ENCODE results near the gene FAM20C. TPM values are rescaled to one million over a fixed set of nuclear protein-coding genes. Genes with fewer than 3 reads are reported as not detected.
A peak's percentile ranks its signal among the peaks of the same experiment; 100 is the strongest.

FAM20C gene
- total RNA-seq, 4 donors from 2014 or later = 41.9 to 87.5 (median 73.6) TPM

DNA sequence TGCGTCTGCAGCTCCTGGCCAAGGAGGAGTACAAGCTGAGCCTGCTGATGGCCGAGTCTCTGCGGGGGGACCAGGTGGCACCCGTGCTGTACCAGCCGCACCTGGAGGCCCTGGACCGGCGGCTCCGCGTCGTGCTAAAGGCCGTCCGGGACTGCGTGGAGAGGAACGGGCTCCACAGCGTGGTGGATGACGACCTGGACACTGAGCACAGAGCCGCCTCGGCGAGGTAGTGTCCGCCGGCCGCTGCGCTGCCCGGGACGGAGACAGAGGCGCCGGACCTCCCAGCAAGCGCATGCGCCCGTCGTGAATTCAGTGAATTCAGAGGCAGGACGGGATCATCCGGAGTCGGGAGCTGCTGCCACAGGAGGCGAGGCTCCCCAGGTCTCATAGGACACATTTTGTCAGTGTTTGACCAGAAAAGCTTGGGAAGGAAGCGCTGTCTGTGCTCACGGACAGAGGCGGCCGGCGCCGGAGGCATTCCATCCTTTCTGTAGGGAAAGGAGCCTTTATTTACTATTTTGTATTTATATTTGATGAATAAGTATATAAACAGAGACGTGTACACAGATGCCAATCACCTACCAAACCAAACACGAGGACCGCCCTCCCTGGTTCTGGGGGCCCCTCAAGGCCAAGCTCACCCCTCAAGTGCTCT, 67.5 kb downstream of the FAM20C start:
- no peak overlapping the region for H3K27ac ChIP-seq
- peaks cover 0 to 23% (median 0%) of the 10 kb centered on the region in 3 donors for H3K9me3 ChIP-seq
- 93 to 100% methylated on average over 1 to 27 of the region's 44 CpGs for WGBS, 2 donors (ENCODE audit: low coverage in 1 of 2)
- no peaks in the 10 kb centered on the region for H3K27me3 ChIP-seq
- peaks cover 0 to 73% of the 10 kb centered on the region in 2 donors for H3K36me3 ChIP-seq
- no peak overlapping the region for H3K4me3 ChIP-seq
- TF ChIP-seq POLR2AphosphoS5 (IDR thresholded peaks at IDR 0.05) (peak; percentile 5), POLR2A (IDR thresholded peaks at IDR 0.05) (no peak)
- no peaks in the 10 kb centered on the region for H3K4me1 ChIP-seq
- no peak for ATAC-seq

DNA sequence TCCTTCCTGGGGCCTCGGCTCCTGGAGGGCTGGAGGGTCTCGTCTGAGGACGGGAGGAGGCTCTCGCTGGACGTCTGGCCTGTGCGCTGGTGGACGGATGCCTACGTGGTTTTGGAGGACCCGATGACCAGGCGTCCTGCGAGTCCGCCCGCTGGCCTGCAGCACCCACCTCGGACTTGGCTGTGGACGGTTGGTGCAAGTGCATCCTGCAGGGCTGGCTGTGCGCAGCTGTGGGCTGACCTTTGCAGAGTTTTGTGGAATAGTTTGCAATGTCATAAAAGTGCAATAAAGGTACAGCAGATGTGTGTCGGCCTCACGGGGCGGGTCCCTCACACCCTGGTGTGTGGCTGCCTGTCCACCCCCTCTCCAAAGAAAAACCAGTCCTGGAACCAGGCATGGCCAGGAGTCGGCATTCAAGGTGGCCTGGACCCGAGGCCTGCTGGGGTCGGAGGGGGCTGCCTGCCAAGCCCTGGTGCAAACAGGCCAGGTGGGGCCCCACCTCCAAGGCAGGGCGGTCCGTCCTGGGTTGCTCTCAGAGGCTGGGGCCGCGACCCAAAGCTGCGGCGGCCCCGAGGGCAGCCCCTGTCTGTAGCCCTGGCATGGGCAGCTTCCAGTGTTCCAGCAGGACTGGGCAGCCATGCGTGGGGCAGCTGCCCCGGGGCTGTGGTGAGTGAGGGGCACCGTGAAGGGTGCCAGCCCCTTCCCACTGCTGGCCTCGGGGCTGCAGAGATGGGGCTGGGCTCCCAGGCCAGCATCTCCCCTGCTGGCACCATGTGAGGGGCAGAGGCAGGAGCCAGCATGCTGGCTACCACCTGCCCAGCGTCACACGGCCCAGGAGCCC, 68.3 kb downstream of the FAM20C start:
- peak; percentile 11 for ATAC-seq
- no peaks in the 10 kb centered on the region for H3K4me1 ChIP-seq
- H3K36me3 ChIP-seq = peaks cover 0 to 65% of the 10 kb centered on the region in 2 donors
- whole genome bisulfite sequencing, 2 donors (ENCODE audit: low coverage in 1 of 2) = 50% methylated on average over 1 of the region's 35 CpGs; no CpG with 5 or more reads in 1 of the 2 donors
- H3K4me3 ChIP-seq = no peak overlapping the region
- peaks cover 0 to 23% (median 0%) of the 10 kb centered on the region in 3 donors for H3K9me3 ChIP-seq
- TF ChIP-seq POLR2A (IDR thresholded peaks at IDR 0.05) = no peak
- TF ChIP-seq EP300 (IDR thresholded peaks at IDR 0.05) = no peak
- no peak for TF ChIP-seq CTCF (IDR thresholded peaks at IDR 0.05)
- no peak for TF ChIP-seq POLR2AphosphoS5 (IDR thresholded peaks at IDR 0.05)
- no peak overlapping the region for H3K27ac ChIP-seq
- H3K27me3 ChIP-seq = no peaks in the 10 kb centered on the region

DNA sequence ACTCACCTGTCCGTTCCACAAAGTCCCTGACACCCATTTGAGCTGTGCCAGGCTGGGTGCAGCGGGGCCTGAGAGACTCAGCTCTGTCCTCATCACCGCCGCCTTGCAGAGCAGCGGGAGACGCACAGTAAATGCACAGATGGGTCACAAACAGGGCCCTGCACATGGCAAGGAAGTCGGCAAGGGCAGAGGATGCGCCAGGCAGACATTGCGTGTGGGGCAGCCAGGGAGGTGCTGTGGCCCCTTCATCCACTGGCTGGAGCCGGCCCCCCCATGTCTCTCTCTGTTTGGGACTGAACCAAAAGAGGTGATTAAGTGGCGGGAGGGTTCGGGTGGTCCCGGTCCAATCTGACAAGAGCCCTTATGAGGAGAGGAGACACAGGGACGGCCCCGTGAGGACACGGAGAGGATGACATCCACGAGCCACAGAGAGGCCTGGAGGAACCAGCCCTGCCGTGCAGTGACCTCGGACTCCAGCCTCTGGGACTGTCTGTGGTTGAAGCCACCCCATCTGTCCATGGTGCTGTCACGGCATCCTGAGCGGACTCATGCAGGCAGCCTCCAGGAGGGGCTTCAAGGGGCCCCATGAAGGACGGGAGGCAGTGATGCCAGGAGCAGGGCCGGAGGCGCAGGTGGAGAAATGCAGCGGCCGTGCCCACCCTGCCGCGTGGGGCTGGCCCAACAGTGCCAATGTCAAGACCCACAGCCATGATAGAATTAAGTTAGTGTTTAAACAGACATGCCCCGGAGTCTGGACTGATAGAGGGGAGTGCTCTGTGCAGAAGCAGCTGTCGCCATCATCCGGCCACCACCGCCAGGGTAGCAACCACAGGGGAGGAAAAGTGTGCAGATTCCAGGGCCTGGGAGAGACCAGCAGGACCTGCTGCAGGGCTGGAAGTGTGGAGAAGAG, 69.2 kb downstream of the FAM20C start:
- WGBS, 2 donors (ENCODE audit: low coverage in 1 of 2) = 93 to 100% methylated on average over 5 to 12 of the region's 32 CpGs
- Histone ChIP-seq H3K9me3 (peaks cover 0 to 23% (median 0%) of the 10 kb centered on the region in 3 donors), H3K36me3 (peaks cover 0 to 56% of the 10 kb centered on the region in 2 donors), H3K27me3 (no peaks in the 10 kb centered on the region), H3K4me1 (no peaks in the 10 kb centered on the region), H3K4me3 (no peak overlapping the region), H3K27ac (no peak overlapping the region)
- TF ChIP-seq POLR2AphosphoS5 (IDR thresholded peaks at IDR 0.05) (no peak), CTCF (IDR thresholded peaks at IDR 0.05) (no peak), EP300 (IDR thresholded peaks at IDR 0.05) (no peak)
- no peak for ATAC-seq

DNA sequence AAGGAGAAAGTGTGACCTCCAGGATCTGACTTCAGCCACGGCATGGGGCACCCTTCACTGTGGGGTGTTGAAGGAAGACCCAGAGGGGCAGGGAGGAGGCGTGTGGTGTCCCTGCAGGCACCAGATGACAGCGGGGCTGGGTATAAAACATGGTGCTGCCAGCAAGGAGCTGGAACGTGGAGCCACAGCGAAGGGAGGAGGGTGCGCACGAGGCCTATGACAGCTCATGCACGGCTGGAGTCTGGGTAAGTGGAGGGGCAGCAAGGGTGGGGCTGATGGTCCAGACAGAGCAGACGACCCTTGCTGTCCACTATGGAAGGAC, 69.8 kb downstream of the FAM20C start:
- TF ChIP-seq POLR2AphosphoS5 (IDR thresholded peaks at IDR 0.05) (no peak), CTCF (IDR thresholded peaks at IDR 0.05) (no peak), POLR2A (IDR thresholded peaks at IDR 0.05) (no peak), EP300 (IDR thresholded peaks at IDR 0.05) (no peak)
- no peak overlapping the region for H3K27ac ChIP-seq
- ATAC-seq = no peak
- no peak overlapping the region for H3K4me3 ChIP-seq
- no peaks in the 10 kb centered on the region for H3K4me1 ChIP-seq
- peaks cover 0 to 50% of the 10 kb centered on the region in 2 donors for H3K36me3 ChIP-seq
- 94 to 95% methylated on average over 4 to 7 of the region's 9 CpGs for WGBS, 2 donors (ENCODE audit: low coverage in 1 of 2)
- no peaks in the 10 kb centered on the region for H3K27me3 ChIP-seq
- peaks cover 0 to 23% (median 0%) of the 10 kb centered on the region in 3 donors for H3K9me3 ChIP-seq

All from gastroesophageal sphincter (tissue), 4 donors.